ENCODE data around the gene HDAC9.

HDAC9 gene

DNA sequence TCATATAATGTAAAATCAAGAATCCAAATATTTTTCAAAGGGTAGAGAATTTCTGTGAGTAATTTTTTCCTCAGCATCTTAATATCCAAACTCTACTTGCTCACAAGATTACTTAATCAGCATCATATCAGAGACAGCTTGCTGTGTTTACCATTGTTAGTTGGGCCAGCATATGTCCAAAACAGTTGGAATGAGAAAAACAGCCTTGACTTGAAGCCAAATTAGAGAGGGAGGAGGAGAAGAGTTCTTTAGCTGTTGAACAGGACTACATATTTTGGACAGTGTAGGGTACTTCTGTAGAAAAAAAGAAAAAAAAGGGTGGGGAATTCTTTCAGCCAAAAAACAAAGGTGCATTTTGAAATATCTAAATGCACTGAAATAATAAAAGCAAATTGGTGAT, 69.8 kb downstream of the HDAC9 start:
- Histone ChIP-seq H3K4me1 (peaks cover 0 to 22% (median 0%) of the 10 kb centered on the region in 4 donors), H3K36me3 (no peaks in the 10 kb centered on the region), H3K27ac (no peak overlapping the region), H3K27me3 (no peaks in the 10 kb centered on the region), H3K9me3 (no peaks in the 10 kb centered on the region), H3K4me3 (no peak overlapping the region)
- TF ChIP-seq, protein P1, sequence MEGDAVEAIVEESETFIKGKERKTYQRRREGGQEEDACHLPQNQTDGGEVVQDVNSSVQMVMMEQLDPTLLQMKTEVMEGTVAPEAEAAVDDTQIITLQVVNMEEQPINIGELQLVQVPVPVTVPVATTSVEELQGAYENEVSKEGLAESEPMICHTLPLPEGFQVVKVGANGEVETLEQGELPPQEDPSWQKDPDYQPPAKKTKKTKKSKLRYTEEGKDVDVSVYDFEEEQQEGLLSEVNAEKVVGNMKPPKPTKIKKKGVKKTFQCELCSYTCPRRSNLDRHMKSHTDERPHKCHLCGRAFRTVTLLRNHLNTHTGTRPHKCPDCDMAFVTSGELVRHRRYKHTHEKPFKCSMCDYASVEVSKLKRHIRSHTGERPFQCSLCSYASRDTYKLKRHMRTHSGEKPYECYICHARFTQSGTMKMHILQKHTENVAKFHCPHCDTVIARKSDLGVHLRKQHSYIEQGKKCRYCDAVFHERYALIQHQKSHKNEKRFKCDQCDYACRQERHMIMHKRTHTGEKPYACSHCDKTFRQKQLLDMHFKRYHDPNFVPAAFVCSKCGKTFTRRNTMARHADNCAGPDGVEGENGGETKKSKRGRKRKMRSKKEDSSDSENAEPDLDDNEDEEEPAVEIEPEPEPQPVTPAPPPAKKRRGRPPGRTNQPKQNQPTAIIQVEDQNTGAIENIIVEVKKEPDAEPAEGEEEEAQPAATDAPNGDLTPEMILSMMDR (IDR thresholded peaks at IDR 0.05): no peak
- intact Hi-C loops (cut with DNase I; ENCODE audit: low total_unique reads): no loop called here
- no peak for DNase-seq

- H3K36me3 ChIP-seq: no peaks in the 10 kb centered on the region
- no peaks in the 10 kb centered on the region for H3K27me3 ChIP-seq
- TF ChIP-seq, protein P1 (IDR thresholded peaks at IDR 0.05): no peak
- no peak overlapping the region for H3K4me3 ChIP-seq
- H3K9me3 ChIP-seq: no peaks in the 10 kb centered on the region
- DNase-seq: no peak
- intact Hi-C loops (cut with DNase I; ENCODE audit: low total_unique reads): no loop called here
- peaks cover 0 to 29% (median 0%) of the 10 kb centered on the region in 4 donors for H3K4me1 ChIP-seq
- H3K27ac ChIP-seq: peak overlapping the region in 1 of 2 donors; percentile 0
Observed at GRCh38 chr7:18566205-18566604, 70.7 kb downstream of the HDAC9 start.

DNA sequence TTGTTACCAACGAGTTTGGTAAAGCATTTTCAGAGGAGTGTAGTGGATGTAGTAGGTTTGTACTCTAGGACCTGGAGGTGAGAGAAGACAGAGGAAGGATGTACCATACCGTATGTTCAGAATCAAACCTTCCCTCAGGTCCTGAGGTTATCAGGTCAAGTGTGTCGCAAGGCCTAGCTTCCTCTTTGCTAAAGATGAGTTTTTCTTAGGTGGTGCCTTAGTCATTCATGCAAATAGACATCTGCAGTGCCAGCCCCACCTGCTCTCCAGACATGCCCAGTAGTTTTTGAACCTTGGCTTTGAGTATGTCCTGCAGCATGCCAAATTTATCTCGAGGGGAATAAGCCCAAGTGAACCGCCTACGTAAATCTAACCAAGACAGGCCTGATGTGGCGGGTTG, 71.3 kb downstream of the HDAC9 start:
- TF ChIP-seq, protein P1 (IDR thresholded peaks at IDR 0.05): no peak
- intact Hi-C loops (cut with DNase I; ENCODE audit: low total_unique reads): no loop called here
- DNase-seq: no peak

DNA sequence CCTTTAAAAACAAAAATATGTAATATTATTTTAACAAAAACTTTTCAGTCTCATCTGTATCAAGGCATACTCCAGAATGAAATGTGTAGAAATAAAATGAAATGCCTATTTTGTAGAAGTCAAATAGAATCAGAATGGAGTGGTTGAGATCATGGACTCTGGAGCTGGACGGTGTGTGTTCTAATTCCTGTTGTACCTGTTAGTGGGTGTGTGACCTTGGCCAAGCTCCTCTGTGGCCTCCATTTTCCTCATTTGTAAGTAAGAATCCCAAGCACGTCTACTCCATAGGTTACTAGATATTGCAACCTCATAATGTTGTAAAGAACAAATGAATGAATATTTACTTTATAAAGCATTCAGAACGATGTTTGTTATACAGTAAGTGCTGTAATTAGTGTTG, 74.9 kb downstream of the HDAC9 start:
- Histone ChIP-seq H3K27ac (peak overlapping the region in 1 of 2 donors; percentile 45), H3K4me3 (no peak overlapping the region), H3K36me3 (peaks cover 0 to 6% (median 0%) of the 10 kb centered on the region in 3 donors), H3K4me1 (peaks cover 0 to 39% (median 0%) of the 10 kb centered on the region in 4 donors), H3K9me3 (no peaks in the 10 kb centered on the region), H3K27me3 (no peaks in the 10 kb centered on the region)
- no peak for DNase-seq
- TF ChIP-seq, protein P1 (IDR thresholded peaks at IDR 0.05): no peak
- intact Hi-C loops (cut with DNase I; ENCODE audit: low total_unique reads): loop anchor here (10.0 kb wide), 1 partner anchor 216 kb away; no protein-coding TSS in a partner anchor

More for the DNA sequence above, 71.3 kb downstream of the HDAC9 start:
- Histone ChIP-seq H3K36me3 (no peaks in the 10 kb centered on the region), H3K27me3 (no peaks in the 10 kb centered on the region), H3K27ac (peak overlapping the region in 1 of 2 donors; percentile 0), H3K9me3 (no peaks in the 10 kb centered on the region), H3K4me1 (peaks cover 0 to 33% (median 0%) of the 10 kb centered on the region in 4 donors), H3K4me3 (no peak overlapping the region)

DNA sequence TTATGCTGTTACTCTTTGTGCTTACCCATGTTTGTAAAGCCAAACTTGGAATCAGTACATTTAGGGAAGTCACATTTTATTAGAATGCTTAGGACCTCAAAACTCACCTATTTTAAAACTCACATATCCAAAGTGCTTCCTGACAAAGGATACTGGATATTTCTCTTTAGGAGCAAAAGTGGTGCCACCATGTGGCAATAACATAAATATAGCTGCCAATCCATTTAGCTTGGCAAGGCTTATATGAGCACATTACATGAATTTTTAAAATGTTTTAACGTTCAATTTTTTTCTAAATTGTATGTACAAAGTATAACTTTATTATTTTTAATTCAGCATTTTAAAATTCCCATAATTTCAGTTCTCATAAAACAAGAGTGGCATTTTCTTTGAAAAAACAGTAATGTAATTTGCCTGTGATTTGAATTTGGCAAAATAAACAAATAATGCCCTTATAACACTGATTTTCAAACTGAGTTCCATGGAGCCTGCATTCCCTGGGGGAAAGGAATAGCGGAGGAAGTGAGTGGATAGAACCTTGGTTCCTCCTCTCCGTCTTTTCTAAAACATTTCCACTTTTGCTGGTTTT, 75.4 kb downstream of the HDAC9 start:
- intact Hi-C loops (cut with DNase I; ENCODE audit: low total_unique reads): loop anchor here (10.0 kb wide), 1 partner anchor 216 kb away; no protein-coding TSS in a partner anchor
- Histone ChIP-seq H3K27me3 (no peaks in the 10 kb centered on the region), H3K9me3 (no peaks in the 10 kb centered on the region), H3K4me1 (peaks cover 0 to 34% (median 0%) of the 10 kb centered on the region in 4 donors), H3K36me3 (peaks cover 0 to 6% (median 0%) of the 10 kb centered on the region in 3 donors), H3K27ac (peak overlapping the region; percentile 27 to 45), H3K4me3 (peak overlapping the region; percentile 33 to 38)
- TF ChIP-seq, protein P1 (IDR thresholded peaks at IDR 0.05): peak; percentile 43 to 46
- no peak for DNase-seq
